Erythroblast (primary cell): ENCODE measurements around the gene MTSS2.
"Not testable (repeated sequence)": the region's sequence is repeated elsewhere in the genome, so short reads cannot be mapped to it uniquely, and the experiment has no call there.

Source experiments
- DNase-seq, 2 experiments: peaks; one replicate each; lab custom pipeline; 2025; lab: John Stamatoyannopoulos, UW
- GATA1 ChIP-seq: IDR thresholded peaks from 2 replicates; pipeline ENCODE4 v1.6.1; 2011; ENCODE audit warnings: low read depth, mild to moderate bottlenecking, control low read depth, low read length, moderate library complexity
- POLR2A ChIP-seq: IDR thresholded peaks from 2 replicates; pipeline ENCODE4 v1.6.1; 2011; ENCODE audit warnings: mild to moderate bottlenecking, low read length

Gene MTSS2

GRCh38 chr16:70647441-70648359 is 38.2 kb downstream of the MTSS2 start:
- DNase-seq = no peak
- TF ChIP-seq POLR2A = no peak
- TF ChIP-seq GATA1 = no peak

GRCh38 chr16:70646260-70647241 is 39.3 kb downstream of the MTSS2 start, which contains the start of gene IL34:
Gene IL34, plus strand, starts transcription at chr16:70646559. Its CDS starts 389 bp downstream, at chr16:70646948.
- no peak for TF ChIP-seq POLR2A
- no peak for DNase-seq

- DNase-seq = no peak
- TF ChIP-seq POLR2A = no peak
- TF ChIP-seq GATA1 = no peak
These were observed 40.9 kb downstream of the MTSS2 start for GRCh38 chr16:70644763-70645597.

GRCh38 chr16:70643264-70643663 is 42.6 kb downstream of the MTSS2 start:
- not testable (repeated sequence) for DNase-seq

- DNase-seq = no peak
- TF ChIP-seq GATA1 (no peak), POLR2A (no peak)
These were observed 43.2 kb downstream of the MTSS2 start for GRCh38 chr16:70642633-70643032.

DNA sequence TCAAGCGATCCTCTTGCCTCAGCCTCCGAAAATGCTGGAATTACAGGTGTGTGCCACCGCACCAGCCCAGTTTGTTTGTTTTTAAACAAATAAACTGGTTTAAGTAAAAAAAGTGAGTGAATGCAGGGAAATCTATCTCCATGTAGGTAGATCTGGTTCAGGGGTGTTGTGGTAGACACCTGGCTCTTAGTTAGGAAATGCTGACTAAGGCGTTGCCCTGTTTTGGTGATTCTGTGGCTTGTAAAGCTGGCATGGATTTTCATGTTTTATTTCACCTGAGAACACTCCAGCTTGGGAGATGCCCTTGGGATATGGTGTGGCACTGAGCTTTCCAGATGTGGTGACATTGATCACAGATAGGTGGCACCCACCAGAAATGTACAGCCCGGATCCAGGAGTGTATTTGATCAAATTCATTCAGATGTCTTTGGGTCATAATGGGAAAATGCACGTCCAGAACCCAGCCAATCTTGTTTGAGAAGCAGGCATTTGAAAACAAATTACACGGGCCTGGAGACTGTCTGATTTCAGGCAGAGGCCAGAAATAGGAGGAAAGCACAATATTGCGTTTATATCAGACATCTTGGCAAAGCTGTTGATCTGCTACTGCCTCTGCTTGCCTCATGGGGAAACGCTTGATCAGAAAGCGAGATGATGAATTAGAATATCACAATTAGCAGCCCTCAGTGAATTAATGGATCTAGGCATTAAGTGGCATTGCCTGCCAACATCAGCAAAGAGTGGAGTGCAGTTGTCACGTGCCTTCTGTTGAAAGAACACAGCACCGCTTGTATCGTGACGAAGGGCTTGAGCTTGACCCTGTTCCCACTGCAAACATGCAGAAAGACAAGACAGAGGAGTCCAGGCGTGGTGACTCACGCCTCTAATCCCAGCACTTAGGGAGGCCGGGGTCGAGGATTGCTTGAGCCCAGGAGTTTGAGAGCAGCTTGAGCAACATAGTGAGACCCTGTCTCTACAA is 46.8 kb downstream of the MTSS2 start:
- DNase-seq = no peak
- TF ChIP-seq POLR2A (no peak), GATA1 (no peak)
